HepG2 (cell line): Measurements from ENCODE around the gene IRF2. TPM values are rescaled to one million over a fixed set of nuclear protein-coding genes. Genes with fewer than 3 reads are reported as not detected.
A peak's percentile ranks its signal among the peaks of the same experiment; 100 is the strongest.

Source experiments
- EP300 ChIP-seq, 3 experiments: sonication (generic) in 1 of 3; formaldehyde crosslinking in 1 of 3; IDR thresholded peaks; 2 replicates each; pipeline versions ENCODE4 v1.5.1 to v1.6.1; 2011 to 2020; ENCODE audit warnings: low read depth in 2 of 3, low read length in 2 of 3, borderline replicate concordance in 1 of 3, improper control_type of control experiment in 1 of 3, mild to moderate bottlenecking in 1 of 3, missing genetic modification reagents in 1 of 3, moderate library complexity in 1 of 3
- MAFF ChIP-seq: IDR thresholded peaks from 2 replicates; pipeline ENCODE4 v1.6.1; 2011; ENCODE audit warnings: low read depth, low read length, improper control_type of control experiment
- MTA3 ChIP-seq: sonication (generic); formaldehyde crosslinking; IDR thresholded peaks from 2 replicates; pipeline ENCODE4 v1.4.0; 2020; ENCODE audit warnings: missing genetic modification reagents
- NFIC ChIP-seq: IDR thresholded peaks from 2 replicates; pipeline ENCODE4 v1.6.1; 2012; ENCODE audit warnings: mild to moderate bottlenecking, low read length, inconsistent platforms
- PAWR ChIP-seq: sonication (generic); formaldehyde crosslinking; IDR thresholded peaks from 2 replicates; pipeline ENCODE4 v1.4.0; 2020; ENCODE audit warnings: missing genetic modification reagents, mild to moderate bottlenecking, borderline replicate concordance
- RBM22 ChIP-seq: fragments of 200-400 bp; formaldehyde crosslinking; optimal IDR thresholded peaks from 2 replicates; pipeline ENCODE3; 2017; ENCODE audit warnings: mild to moderate bottlenecking, low read length, moderate library complexity
- SP2 ChIP-seq: sonication (generic); formaldehyde crosslinking; IDR thresholded peaks from 2 replicates; pipeline ENCODE4 v1.5.1; 2020; ENCODE audit warnings: mild to moderate bottlenecking, missing genetic modification reagents
- TRIM24 ChIP-seq: sonication (generic); formaldehyde crosslinking; IDR thresholded peaks from 2 replicates; pipeline ENCODE4 v1.8.0; 2022; ENCODE audit warnings: mild to moderate bottlenecking, missing genetic modification reagents
- YY1 ChIP-seq: IDR thresholded peaks from 2 replicates; pipeline ENCODE4 v1.6.1; 2011; ENCODE audit warnings: low read length, low read depth, moderate library complexity, mild to moderate bottlenecking; ENCODE audit not compliant: insufficient read depth, insufficient replicate concordance
- ZNF337 ChIP-seq: sonication (generic); formaldehyde crosslinking; IDR thresholded peaks from 2 replicates; pipeline ENCODE4 v1.5.1; 2020; ENCODE audit warnings: missing genetic modification reagents, low read depth, mild to moderate bottlenecking, borderline replicate concordance
- ZNF431 ChIP-seq: sonication (generic); formaldehyde crosslinking; IDR thresholded peaks from 2 replicates; pipeline ENCODE4 v1.9.0; 2022; ENCODE audit warnings: missing genetic modification reagents, low read depth, mild to moderate bottlenecking, borderline replicate concordance
- ZNF660 ChIP-seq: sonication (generic); formaldehyde crosslinking; IDR thresholded peaks from 2 replicates; pipeline ENCODE4 v1.5.1; 2020; ENCODE audit warnings: mild to moderate bottlenecking, low read depth, missing genetic modification reagents, borderline replicate concordance
- ZNF761 ChIP-seq: sonication (generic); formaldehyde crosslinking; conservative IDR thresholded peaks from 2 replicates; pipeline ENCODE4 v1.4.0; 2020; ENCODE audit warnings: mild to moderate bottlenecking, missing genetic modification reagents
- ZNF850 ChIP-seq: sonication (generic); formaldehyde crosslinking; conservative IDR thresholded peaks from 2 replicates; pipeline ENCODE4 v1.9.0; 2021; ENCODE audit warnings: mild to moderate bottlenecking, missing genetic modification reagents
- polyA plus RNA-seq, 8 experiments: library from polyadenylated mRNA; depleted of rRNA in 3 of 8; stranded (reverse) in 7 of 8; unstranded in 1 of 8; fragments of >200 nt; fragmentation: Illumina TruSeq in 4 of 8; extraction: Trizol in 4 of 8; gene quantifications; 2 replicates each; pipeline versions ENCODE4 v1.2.1 to v1.2.3, GENCODE V29; 2011 to 2016; ENCODE audit warnings: low read depth in 4 of 8, missing spikeins in 1 of 8, mixed read lengths in 1 of 8; ENCODE audit not compliant: insufficient read depth in 1 of 8
- total RNA-seq, 5 experiments: library from RNA; depleted of rRNA; stranded (reverse); fragments of >200 nt; fragmentation: Illumina TruSeq; extraction: Trizol; gene quantifications; 2 replicates each; pipeline ENCODE4 v1.2.3, GENCODE V29; 2016; ENCODE audit warnings: low read depth in 1 of 5
- TF ChIP-seq, protein P1 (sequence below): sonication (generic); formaldehyde crosslinking; IDR thresholded peaks from 2 replicates; pipeline ENCODE4 v1.4.0; 2020; ENCODE audit warnings: missing genetic modification reagents
- TF ChIP-seq, protein P2 (sequence below): sonication (generic); formaldehyde crosslinking; IDR thresholded peaks from 2 replicates; pipeline ENCODE4 v1.8.1; 2023; ENCODE audit warnings: mild to moderate bottlenecking, missing genetic modification reagents
- TF ChIP-seq, protein P3 (sequence below): sonication (generic); formaldehyde crosslinking; IDR thresholded peaks from 2 replicates; pipeline ENCODE4 v1.5.1; 2020; ENCODE audit warnings: mild to moderate bottlenecking, missing genetic modification reagents, moderate library complexity

IRF2 gene
- total and polyA plus RNA-seq, 2 of the 13 experiments (the other 11 are each of a cell fraction or from before 2014, with no cell fraction given): 15.5 to 28.8 TPM

DNA sequence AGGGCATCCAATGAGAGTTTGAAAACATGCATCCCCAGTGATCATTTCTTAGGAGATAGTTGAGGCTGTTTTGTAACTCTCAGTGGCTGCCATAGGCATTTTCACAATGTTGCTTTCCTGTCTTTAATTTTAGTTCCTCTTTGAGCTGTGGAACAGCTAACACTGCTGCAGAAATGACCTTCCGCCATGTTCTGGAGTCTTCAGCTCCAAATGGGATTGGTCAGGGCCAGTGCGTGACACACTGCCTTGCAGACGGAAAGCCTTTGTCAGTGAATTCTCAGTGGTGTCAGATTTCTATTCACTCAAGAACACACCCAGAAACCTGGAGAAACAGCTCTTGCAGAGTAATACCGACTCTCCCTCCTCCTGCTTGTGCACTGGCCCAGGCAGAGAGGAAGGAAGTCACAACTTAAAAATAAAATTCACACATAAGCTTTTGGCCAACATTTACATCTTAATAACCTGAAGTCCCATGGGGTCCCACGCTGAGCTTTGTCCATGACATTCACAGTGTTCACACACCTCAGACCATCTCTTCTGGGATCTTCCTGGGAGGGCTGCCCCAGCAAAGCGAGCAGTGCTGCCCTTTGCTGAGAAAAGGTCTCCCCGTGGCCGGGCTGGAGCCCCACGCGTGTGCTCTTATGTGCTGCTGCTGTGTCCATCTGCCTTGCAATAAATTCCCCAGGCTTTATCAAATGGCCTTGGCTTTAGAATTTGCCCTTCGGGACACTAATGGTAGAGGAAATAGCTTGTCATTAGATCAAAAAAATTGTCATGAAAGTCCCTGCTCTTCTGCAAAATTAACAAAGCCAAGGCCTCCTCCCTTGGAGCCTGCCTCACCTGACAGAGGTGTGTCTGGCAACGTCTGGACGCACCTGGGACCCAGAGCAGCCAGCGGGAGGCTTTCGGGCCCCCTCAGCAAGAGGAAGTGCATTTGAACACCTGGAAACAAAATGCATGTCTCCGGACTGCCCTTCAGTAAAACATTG, 126.8 kb downstream of the IRF2 start (continued):
- TF ChIP-seq, protein P1, sequence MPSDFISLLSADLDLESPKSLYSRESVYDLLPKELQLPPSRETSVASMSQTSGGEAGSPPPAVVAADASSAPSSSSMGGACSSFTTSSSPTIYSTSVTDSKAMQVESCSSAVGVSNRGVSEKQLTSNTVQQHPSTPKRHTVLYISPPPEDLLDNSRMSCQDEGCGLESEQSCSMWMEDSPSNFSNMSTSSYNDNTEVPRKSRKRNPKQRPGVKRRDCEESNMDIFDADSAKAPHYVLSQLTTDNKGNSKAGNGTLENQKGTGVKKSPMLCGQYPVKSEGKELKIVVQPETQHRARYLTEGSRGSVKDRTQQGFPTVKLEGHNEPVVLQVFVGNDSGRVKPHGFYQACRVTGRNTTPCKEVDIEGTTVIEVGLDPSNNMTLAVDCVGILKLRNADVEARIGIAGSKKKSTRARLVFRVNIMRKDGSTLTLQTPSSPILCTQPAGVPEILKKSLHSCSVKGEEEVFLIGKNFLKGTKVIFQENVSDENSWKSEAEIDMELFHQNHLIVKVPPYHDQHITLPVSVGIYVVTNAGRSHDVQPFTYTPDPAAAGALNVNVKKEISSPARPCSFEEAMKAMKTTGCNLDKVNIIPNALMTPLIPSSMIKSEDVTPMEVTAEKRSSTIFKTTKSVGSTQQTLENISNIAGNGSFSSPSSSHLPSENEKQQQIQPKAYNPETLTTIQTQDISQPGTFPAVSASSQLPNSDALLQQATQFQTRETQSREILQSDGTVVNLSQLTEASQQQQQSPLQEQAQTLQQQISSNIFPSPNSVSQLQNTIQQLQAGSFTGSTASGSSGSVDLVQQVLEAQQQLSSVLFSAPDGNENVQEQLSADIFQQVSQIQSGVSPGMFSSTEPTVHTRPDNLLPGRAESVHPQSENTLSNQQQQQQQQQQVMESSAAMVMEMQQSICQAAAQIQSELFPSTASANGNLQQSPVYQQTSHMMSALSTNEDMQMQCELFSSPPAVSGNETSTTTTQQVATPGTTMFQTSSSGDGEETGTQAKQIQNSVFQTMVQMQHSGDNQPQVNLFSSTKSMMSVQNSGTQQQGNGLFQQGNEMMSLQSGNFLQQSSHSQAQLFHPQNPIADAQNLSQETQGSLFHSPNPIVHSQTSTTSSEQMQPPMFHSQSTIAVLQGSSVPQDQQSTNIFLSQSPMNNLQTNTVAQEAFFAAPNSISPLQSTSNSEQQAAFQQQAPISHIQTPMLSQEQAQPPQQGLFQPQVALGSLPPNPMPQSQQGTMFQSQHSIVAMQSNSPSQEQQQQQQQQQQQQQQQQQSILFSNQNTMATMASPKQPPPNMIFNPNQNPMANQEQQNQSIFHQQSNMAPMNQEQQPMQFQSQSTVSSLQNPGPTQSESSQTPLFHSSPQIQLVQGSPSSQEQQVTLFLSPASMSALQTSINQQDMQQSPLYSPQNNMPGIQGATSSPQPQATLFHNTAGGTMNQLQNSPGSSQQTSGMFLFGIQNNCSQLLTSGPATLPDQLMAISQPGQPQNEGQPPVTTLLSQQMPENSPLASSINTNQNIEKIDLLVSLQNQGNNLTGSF: no peak
- TF ChIP-seq MAFF (no peak), TRIM24 (CRISPR knock-in tag) (no peak), ZNF337 (CRISPR knock-in tag) (no peak), YY1 (no peak), NFIC (0 out of 2 replicates have a peak, but pooled peaks have one; percentile 14), EP300 (IDR thresholded peaks at IDR 0.05; ENCODE audit: low read depth in 2 of 2, low read length in 2 of 2) (no peak), EP300 (CRISPR knock-in tag; IDR thresholded peaks at IDR 0.05; ENCODE audit: borderline replicate concordance) (no peak), SP2 (CRISPR knock-in tag) (no peak), MTA3 (CRISPR knock-in tag) (no peak), RBM22 (no peak), ZNF761 (CRISPR knock-in tag) (no peak), ZNF850 (no peak), ZNF660 (CRISPR knock-in tag) (no peak), ZNF431 (no peak), PAWR (no peak)
- TF ChIP-seq, protein P2, sequence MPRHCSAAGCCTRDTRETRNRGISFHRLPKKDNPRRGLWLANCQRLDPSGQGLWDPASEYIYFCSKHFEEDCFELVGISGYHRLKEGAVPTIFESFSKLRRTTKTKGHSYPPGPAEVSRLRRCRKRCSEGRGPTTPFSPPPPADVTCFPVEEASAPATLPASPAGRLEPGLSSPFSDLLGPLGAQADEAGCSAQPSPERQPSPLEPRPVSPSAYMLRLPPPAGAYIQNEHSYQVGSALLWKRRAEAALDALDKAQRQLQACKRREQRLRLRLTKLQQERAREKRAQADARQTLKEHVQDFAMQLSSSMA (CRISPR knock-in tag): no peak
- TF ChIP-seq, protein P3, sequence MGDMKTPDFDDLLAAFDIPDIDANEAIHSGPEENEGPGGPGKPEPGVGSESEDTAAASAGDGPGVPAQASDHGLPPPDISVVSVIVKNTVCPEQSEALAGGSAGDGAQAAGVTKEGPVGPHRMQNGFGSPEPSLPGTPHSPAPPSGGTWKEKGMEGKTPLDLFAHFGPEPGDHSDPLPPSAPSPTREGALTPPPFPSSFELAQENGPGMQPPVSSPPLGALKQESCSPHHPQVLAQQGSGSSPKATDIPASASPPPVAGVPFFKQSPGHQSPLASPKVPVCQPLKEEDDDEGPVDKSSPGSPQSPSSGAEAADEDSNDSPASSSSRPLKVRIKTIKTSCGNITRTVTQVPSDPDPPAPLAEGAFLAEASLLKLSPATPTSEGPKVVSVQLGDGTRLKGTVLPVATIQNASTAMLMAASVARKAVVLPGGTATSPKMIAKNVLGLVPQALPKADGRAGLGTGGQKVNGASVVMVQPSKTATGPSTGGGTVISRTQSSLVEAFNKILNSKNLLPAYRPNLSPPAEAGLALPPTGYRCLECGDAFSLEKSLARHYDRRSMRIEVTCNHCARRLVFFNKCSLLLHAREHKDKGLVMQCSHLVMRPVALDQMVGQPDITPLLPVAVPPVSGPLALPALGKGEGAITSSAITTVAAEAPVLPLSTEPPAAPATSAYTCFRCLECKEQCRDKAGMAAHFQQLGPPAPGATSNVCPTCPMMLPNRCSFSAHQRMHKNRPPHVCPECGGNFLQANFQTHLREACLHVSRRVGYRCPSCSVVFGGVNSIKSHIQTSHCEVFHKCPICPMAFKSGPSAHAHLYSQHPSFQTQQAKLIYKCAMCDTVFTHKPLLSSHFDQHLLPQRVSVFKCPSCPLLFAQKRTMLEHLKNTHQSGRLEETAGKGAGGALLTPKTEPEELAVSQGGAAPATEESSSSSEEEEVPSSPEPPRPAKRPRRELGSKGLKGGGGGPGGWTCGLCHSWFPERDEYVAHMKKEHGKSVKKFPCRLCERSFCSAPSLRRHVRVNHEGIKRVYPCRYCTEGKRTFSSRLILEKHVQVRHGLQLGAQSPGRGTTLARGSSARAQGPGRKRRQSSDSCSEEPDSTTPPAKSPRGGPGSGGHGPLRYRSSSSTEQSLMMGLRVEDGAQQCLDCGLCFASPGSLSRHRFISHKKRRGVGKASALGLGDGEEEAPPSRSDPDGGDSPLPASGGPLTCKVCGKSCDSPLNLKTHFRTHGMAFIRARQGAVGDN (CRISPR knock-in tag): peak; percentile 63
